Neural cell (in vitro differentiated cells): ENCODE data around the gene NBEA. TPM values are rescaled to one million over a fixed set of nuclear protein-coding genes. Genes with fewer than 3 reads are reported as not detected.

Source experiments
- H2AFZ ChIP-seq: fragments of 200-600, 300-800 bp; sonication (generic), shearing (Covaris generic); 2 replicates; pipeline ENCODE4 v1.6.0; 2014; ENCODE audit warnings: low read depth, mild to moderate bottlenecking, antibody characterized with exemption, low read length, moderate library complexity
- H3F3A ChIP-seq: fragments of 200-600 bp; shearing (Covaris generic); 2 replicates; pipeline ENCODE4 v1.6.1; 2016; ENCODE audit warnings: mild to moderate bottlenecking, moderate library complexity, mixed read lengths, antibody characterized with exemption, low read length; ENCODE audit not compliant: insufficient read depth, poor library complexity, severe bottlenecking
- H3K27ac ChIP-seq: fragments of 200-600, 300-800 bp; sonication (generic), shearing (Covaris generic); 2 replicates; pipeline ENCODE4 v1.5.1; 2014; ENCODE audit warnings: mild to moderate bottlenecking, low read length, moderate library complexity
- H3K27me3 ChIP-seq: fragments of 300-800, 200-600 bp; sonication (generic), shearing (Covaris generic); 2 replicates; pipeline ENCODE4 v1.6.0; 2014; ENCODE audit warnings: mild to moderate bottlenecking, low read depth, low read length, moderate library complexity; ENCODE audit not compliant: insufficient read depth
- H3K36me3 ChIP-seq: fragments of 300-800, 200-600 bp; sonication (generic), shearing (Covaris generic); 2 replicates; pipeline ENCODE4 v1.5.1; 2014; ENCODE audit warnings: mild to moderate bottlenecking, antibody characterized with exemption, low read length, moderate library complexity; ENCODE audit not compliant: insufficient read depth
- H3K4me2 ChIP-seq: fragments of 300-800, 200-600 bp; sonication (generic), shearing (Covaris generic); 2 replicates; pipeline ENCODE4 v1.6.0; 2014; ENCODE audit warnings: mild to moderate bottlenecking, low read length
- H3K4me3 ChIP-seq: fragments of 300-800, 200-600 bp; sonication (generic), shearing (Covaris generic); 2 replicates; pipeline ENCODE4 v1.5.1; 2014; ENCODE audit warnings: mild to moderate bottlenecking, low read length, moderate library complexity
- H3K79me2 ChIP-seq: fragments of 200-600 bp; shearing (Covaris generic); replicated peaks from 2 replicates; pipeline ENCODE4 v1.6.0; 2014; ENCODE audit warnings: mild to moderate bottlenecking, low read length, moderate library complexity; ENCODE audit not compliant: insufficient read depth
- H3K9ac ChIP-seq: fragments of 300-800, 200-600 bp; sonication (generic), shearing (Covaris generic); 2 replicates; pipeline ENCODE4 v1.6.1; 2016; ENCODE audit warnings: mild to moderate bottlenecking, low read length, mixed read lengths
- H3K9me2 ChIP-seq: fragments of 200-600 bp; shearing (Covaris generic); 2 replicates; pipeline ENCODE4 v1.6.1; 2016; ENCODE audit warnings: mild to moderate bottlenecking, low read length, mixed read lengths; ENCODE audit not compliant: insufficient read depth
- H3K9me3 ChIP-seq: fragments of 200-600, 300-800 bp; sonication (generic), shearing (Covaris generic); 2 replicates; pipeline ENCODE4 v1.6.1; 2016; ENCODE audit warnings: mild to moderate bottlenecking, mixed run types, low read length, moderate library complexity, mixed read lengths
- H4K20me1 ChIP-seq: fragments of 200-600 bp; shearing (Covaris generic); 2 replicates; pipeline ENCODE4 v1.6.1; 2016; ENCODE audit warnings: mild to moderate bottlenecking, mixed run types; ENCODE audit not compliant: insufficient read depth
- CTCF ChIP-seq: fragments of 450-650 bp; IDR thresholded peaks from 2 replicates; pipeline ENCODE4 v1.5.1; 2014; ENCODE audit warnings: antibody characterized with exemption, mild to moderate bottlenecking, moderate library complexity; ENCODE audit not compliant: poor library complexity, severe bottlenecking
- EP300 ChIP-seq: fragments of 450-650 bp; conservative IDR thresholded peaks from 2 replicates; pipeline ENCODE4 v1.6.1; 2014; ENCODE audit warnings: antibody characterized with exemption, mild to moderate bottlenecking, moderate library complexity; ENCODE audit not compliant: poor library complexity, severe bottlenecking
- EZH2 ChIP-seq: fragments of 200-600, 300-800 bp; shearing (Covaris generic), sonication (generic); IDR thresholded peaks from 2 replicates; pipeline ENCODE4 v1.6.1; 2014; ENCODE audit warnings: antibody characterized with exemption, low read length, borderline replicate concordance, mild to moderate bottlenecking; ENCODE audit not compliant: insufficient read depth, poor library complexity, severe bottlenecking
- MXI1 ChIP-seq: fragments of 450-650 bp; conservative IDR thresholded peaks from 2 replicates; pipeline ENCODE4 v1.6.1; 2014; ENCODE audit warnings: antibody characterized with exemption, mild to moderate bottlenecking; ENCODE audit not compliant: poor library complexity, severe bottlenecking
- POLR2AphosphoS5 ChIP-seq: IDR thresholded peaks from 2 replicates; pipeline ENCODE4 v1.6.1; 2012
- RAD21 ChIP-seq: fragments of 450-650 bp; conservative IDR thresholded peaks from 2 replicates; pipeline ENCODE4 v1.6.1; 2014; ENCODE audit warnings: antibody characterized with exemption, mild to moderate bottlenecking, moderate library complexity
- SMC3 ChIP-seq: fragments of 450-650 bp; conservative IDR thresholded peaks from 2 replicates; pipeline ENCODE4 v1.6.1; 2014; ENCODE audit warnings: antibody characterized with exemption, mild to moderate bottlenecking, moderate library complexity; ENCODE audit not compliant: poor library complexity
- TAF1 ChIP-seq: IDR thresholded peaks from 2 replicates; pipeline ENCODE4 v1.6.1; 2012; ENCODE audit warnings: low read depth
- polyA plus RNA-seq: library from polyadenylated mRNA; depleted of rRNA; stranded (reverse); fragments of >200 nt; gene quantifications from 2 replicates; pipeline ENCODE4 v1.2.3, GENCODE V29; 2014
- TF ChIP-seq, protein P1 (sequence below): IDR thresholded peaks from 2 replicates; pipeline ENCODE4 v1.6.1; 2012; ENCODE audit warnings: borderline replicate concordance

Gene NBEA
- polyA plus RNA-seq, 1 donor from 2014 or later, result 55.8 TPM

GRCh38 chr13:35690581-35691207 lies 748.6 kb downstream of the NBEA start:
- Histone ChIP-seq H3K9ac (no peak overlapping the region), H3F3A (no peaks in the 10 kb centered on the region), H4K20me1 (no peaks in the 10 kb centered on the region), H3K27me3 (no peaks in the 10 kb centered on the region), H2AFZ (no peak overlapping the region), H3K27ac (no peak overlapping the region), H3K4me3 (no peak overlapping the region), H3K9me3 (no peaks in the 10 kb centered on the region), H3K36me3 (no peaks in the 10 kb centered on the region), H3K4me2 (no peak overlapping the region), H3K79me2 (no peaks in the 10 kb centered on the region), H3K9me2 (no peaks in the 10 kb centered on the region)
- TF ChIP-seq EP300 (no peak), RAD21 (no peak), SMC3 (no peak), POLR2AphosphoS5 (no peak), CTCF (no peak), EZH2 (no peak), MXI1 (no peak), TAF1 (no peak)
- TF ChIP-seq, protein P1, sequence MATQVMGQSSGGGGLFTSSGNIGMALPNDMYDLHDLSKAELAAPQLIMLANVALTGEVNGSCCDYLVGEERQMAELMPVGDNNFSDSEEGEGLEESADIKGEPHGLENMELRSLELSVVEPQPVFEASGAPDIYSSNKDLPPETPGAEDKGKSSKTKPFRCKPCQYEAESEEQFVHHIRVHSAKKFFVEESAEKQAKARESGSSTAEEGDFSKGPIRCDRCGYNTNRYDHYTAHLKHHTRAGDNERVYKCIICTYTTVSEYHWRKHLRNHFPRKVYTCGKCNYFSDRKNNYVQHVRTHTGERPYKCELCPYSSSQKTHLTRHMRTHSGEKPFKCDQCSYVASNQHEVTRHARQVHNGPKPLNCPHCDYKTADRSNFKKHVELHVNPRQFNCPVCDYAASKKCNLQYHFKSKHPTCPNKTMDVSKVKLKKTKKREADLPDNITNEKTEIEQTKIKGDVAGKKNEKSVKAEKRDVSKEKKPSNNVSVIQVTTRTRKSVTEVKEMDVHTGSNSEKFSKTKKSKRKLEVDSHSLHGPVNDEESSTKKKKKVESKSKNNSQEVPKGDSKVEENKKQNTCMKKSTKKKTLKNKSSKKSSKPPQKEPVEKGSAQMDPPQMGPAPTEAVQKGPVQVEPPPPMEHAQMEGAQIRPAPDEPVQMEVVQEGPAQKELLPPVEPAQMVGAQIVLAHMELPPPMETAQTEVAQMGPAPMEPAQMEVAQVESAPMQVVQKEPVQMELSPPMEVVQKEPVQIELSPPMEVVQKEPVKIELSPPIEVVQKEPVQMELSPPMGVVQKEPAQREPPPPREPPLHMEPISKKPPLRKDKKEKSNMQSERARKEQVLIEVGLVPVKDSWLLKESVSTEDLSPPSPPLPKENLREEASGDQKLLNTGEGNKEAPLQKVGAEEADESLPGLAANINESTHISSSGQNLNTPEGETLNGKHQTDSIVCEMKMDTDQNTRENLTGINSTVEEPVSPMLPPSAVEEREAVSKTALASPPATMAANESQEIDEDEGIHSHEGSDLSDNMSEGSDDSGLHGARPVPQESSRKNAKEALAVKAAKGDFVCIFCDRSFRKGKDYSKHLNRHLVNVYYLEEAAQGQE, result no peak

GRCh38 chr13:35693134-35693784 lies 751.2 kb downstream of the NBEA start:
- H3K27ac ChIP-seq, result no peak overlapping the region
- no peak overlapping the region for H3K4me3 ChIP-seq
- no peaks in the 10 kb centered on the region for H3K27me3 ChIP-seq
- no peaks in the 10 kb centered on the region for H3K79me2 ChIP-seq
- no peaks in the 10 kb centered on the region for H4K20me1 ChIP-seq
- H3K9ac ChIP-seq, result no peak overlapping the region
- H3K4me2 ChIP-seq, result no peak overlapping the region
- no peaks in the 10 kb centered on the region for H3F3A ChIP-seq
- H3K9me2 ChIP-seq, result no peaks in the 10 kb centered on the region
- no peak overlapping the region for H2AFZ ChIP-seq
- TF ChIP-seq EP300 (no peak), MXI1 (no peak), EZH2 (no peak), POLR2AphosphoS5 (no peak), CTCF (no peak), RAD21 (no peak), SMC3 (no peak), TAF1 (no peak)
- TF ChIP-seq, protein P1, result no peak
- no peaks in the 10 kb centered on the region for H3K36me3 ChIP-seq
- no peaks in the 10 kb centered on the region for H3K9me3 ChIP-seq
